Amniotic stem cell (primary cell): Measurements from ENCODE around the gene GARIN6.
A peak's percentile ranks its signal among the peaks of the same experiment; 100 is the strongest.
"Not testable (repeated sequence)": the region's sequence is repeated elsewhere in the genome, so short reads cannot be mapped to it uniquely, and the experiment has no call there.

Experiments used
- DNase-seq: peaks from one replicate; lab custom pipeline; 2025; lab: John Stamatoyannopoulos, UW

Gene GARIN6

DNA sequence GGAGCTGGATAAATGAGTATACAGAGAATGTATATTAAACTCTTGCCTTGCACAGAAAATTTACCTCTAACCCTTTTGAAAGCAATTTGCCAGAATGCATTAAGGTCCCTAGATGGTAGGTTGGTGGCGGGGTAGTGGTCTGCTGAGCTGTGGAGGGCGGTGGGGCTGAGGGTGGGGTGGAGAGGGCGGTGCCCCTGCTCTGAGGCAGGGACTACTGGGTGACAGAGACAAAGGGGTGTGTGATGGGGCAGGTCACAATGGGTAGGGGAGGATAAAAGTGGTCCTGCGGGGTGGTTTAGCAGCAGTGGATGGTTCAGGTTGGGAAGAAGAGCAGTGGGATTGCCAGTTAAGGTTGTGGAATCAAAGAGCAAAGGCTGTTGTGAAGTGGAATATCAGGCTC is at the start of gene GARIN6:
TSS of gene GARIN6 (plus strand) at position 301 of the 400 bp plus-strand sequence. CDS start 422 bp downstream, outside the sequence.
- DNase-seq: no peak

DNA sequence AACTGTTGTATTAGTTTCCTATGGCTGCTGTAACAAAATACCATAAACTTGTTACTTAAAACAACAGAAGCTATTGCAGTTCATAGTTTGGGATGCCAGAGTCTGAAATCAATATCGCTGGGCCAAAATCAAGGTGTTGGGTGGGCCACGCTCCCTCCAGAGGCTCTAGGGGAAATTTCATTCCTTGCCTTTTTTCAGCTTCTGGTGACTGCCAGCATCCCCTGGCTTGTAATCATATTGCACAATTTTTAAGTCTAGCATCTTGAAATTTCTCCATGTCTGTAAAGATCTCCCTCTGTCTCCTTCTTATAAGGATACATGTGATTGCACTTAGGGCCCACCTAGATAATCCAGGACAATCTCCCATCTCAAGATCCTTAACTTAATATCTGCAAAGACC is 48.8 kb upstream of the GARIN6 start:
- no peak for DNase-seq

DNA sequence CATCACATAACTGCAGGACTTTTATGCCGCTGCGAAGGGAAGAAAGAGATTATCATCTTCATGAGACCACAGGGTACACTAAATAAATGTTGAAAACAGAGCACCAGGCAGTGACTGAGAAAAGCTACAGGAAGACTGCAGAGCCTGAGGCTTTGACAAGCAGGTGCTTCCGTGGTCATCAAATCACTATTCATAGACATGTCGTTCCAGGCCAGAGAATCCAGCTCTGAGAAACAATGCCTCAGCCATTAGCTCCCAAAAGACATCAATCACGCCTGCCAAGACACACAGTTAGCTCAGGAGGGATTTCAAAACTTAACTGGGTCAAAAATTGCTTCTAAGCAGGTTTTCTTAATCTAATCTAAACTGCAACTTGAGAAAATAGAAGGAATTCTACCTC is 47.2 kb upstream of the GARIN6 start:
- no peak for DNase-seq

DNA sequence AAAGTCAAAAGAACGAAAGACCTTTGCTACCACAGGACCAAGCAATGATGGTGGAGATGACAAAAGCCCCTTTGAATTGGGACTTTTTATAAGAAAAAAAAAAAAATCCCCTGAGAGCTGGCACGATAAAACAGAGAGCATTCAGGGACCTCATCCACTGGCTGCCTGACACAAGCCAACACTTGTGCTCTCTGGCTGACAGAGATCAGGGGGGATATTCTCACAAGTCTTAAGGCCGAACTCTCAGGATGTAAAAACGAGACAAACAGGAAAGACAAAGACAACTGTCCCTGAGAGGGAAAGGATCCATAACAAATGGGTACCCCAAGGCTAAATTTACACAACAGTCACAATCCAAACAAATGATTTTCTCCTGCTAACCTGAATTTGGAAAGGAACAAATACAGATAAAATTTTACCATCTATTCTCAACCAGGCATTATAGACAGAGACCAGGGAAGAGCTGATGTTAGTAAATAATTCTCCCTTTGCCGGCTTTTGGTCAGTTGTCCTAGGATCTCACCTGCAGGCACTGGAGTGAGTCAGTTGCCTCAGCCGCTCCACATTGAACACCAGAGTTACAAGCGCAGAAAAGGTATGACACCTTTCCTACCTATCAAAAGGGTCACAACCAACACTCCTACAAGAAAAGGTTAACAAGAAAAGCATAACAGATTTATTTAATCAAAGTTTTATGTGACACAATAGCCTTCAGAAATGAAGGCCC is 37.9 kb upstream of the GARIN6 start:
- DNase-seq: no peak

DNA sequence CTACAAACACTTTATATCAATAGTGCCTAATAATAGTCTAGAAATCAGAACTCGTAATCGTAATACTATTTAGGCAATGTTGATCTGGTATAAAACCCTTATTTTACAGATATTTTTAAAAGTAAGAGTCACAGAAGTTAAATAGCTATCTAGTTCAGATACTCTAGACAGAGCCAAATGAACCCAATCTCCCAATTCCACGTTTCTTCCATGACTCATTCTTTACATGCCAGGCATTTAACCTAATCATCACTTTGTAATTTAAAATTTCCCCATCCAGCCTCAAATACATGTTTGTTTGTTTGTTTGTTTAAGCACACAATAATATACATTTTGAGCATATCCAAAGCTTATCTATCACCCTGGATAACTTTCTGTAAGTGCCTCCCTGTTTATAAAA is 36.4 kb upstream of the GARIN6 start:
- DNase-seq: peak; percentile 31

DNA sequence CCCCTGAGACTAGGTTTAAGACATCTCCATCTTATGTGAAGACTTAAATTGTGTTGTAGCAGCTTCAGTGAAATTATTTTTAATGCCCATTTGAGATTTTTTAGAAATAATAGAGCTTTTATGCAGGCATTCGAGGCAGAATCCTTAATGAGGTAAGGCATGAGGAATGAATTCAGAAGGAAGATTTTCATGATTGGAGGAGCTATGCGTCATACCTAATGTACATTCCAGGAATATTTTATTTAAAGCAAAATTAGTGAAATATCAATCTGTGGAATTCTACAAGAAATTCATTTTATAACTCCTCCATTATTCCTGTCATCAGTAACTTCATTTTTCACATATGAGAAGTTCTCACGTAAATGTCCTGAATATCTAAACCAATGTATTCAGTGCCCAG is 36.0 kb upstream of the GARIN6 start:
- DNase-seq: no peak

DNA sequence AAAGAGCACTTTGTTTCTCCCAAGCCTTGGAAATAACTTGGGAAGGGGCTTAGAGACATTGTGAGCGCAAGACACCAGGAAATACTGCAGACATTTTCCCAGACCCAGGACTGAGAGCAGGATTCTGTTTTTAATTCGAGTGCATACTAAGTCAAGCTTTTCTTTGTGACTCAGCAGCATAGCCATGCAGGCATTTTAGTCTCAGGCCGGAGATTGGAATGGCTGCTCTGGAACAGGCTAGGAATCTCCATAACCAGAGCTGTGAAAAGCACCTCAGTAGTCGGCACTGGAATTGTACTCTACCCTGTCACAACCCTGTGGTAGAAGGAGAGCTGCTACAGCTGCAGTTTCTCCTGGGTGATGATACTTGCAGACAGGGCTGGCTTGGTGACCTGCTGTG is 28.9 kb upstream of the GARIN6 start:
- no peak for DNase-seq

DNA sequence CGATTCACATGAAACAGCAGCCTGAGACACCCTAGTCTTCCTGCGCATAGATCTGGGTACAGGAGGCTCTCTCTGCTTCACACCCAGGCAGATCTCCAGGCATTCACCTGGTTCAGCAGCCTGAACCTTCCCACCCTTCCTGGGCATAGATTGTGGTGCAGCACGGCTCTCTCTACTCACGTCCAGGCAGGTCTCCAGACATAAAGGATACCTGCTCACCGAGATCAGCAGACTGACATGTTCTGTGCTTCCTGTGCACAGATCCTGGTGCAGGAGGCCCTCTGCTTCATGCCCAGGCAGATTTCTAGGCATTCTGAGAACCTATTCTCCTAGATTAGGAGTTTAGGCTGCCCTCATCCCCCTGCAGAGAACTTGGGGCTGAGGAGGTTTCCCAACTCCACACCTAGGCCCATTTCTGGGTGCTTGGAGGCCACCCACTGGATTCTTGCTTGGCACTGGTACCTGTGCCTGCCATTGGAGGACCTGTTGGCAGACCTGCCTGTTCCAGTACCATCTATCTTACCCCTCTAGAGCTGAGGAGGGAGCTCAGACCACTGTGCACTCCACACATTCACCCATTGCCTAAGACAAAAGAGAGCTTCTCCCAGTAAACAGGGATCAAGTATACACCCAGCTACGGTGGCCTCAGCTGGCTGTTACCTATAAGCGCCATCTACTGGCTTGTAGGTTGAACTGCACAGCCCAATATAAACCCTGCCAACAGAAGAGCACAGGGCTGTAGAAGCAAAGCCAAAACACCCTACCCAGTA is 28.0 kb upstream of the GARIN6 start:
- no peak for DNase-seq

DNA sequence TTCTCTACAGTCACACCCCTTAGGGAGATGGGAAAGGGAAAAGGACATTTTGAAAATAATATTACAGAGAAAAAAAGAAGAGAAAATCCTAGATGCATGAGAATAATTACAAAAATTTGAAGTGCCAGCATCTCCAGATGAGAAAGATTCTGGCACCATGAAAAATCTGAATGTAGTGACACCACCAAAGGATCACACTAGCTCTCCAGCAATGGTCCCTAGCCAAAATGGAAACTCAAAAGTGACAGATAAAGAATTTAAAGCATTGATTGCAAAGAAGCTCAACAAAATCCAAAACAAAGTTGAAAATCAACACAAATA is 27.4 kb upstream of the GARIN6 start:
- no peak for DNase-seq

DNA sequence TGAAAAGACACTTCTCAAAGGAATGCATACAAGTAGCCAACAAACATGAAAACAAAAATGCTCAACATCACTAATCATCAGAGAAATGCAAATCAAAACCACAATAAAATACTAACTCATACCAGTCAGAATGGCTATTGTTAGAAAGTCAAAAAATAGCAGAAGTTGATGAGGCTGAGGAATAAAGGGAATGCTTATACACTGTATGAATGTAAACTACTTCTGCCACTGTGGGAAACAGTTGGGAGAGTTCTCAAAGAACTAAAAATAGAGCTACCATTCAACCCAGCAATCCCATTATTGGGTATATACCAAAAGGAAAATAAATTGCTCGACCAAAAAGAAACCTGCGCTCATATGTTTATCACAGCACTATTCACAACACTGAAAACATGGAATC is 23.0 kb upstream of the GARIN6 start:
- not testable (repeated sequence) for DNase-seq

DNA sequence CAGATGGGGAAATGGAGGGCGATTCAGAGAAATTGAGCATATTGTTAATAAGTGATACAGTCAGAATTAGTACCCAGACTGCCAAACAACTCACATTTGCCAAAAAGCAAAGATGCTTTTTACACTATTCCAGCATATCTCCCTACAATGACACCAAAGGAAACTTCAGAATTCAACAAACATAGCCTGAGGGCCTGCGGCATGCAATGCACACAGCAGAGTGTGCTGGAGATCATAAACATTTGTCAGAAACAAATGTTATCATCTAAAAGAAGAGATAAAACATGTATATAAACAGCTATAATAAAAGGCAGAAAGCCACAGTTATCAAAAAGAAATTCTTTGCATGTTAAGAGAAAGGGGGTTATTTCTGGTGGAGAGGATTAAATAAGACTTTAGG is 20.1 kb upstream of the GARIN6 start:
- no peak for DNase-seq

DNA sequence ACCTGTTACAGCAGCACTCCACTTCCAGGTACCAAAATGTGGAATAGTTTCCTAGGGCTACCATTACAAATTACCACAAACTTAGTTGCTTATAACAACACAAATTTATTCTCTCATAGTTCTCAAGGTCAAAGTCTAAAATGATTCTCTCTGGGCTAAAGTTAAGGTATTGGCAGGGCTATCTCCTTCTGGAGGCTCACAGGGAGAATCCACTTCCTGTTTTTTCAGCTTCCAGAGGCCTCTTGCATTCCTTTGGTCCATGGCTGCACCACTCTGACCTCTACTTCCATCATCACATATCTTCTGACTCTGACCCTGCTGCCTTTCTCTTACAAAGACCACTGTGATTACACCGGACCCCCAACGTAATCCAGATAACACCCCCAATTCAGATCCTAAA is 2.9 kb upstream of the GARIN6 start:
- DNase-seq: no peak

DNA sequence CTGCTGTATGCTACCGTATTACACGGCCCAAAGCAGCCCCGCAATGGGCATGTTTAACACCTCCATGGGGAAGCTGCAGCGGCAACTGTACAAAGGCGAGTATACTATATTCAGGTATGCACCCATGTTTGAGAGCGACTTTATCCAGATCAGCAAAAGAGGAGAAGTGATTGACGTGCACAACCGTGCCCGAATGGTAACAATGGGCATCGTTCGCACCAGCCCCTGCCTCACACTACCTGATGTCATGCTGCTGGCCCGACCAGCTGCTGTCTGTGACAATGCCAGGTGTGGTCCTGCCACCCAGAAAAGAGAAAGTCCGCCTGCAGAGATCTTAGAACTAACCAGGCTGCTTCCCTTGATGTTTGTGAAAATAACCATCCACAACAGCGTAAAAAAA is 630 bp downstream of the GARIN6 start:
- DNase-seq: no peak

DNA sequence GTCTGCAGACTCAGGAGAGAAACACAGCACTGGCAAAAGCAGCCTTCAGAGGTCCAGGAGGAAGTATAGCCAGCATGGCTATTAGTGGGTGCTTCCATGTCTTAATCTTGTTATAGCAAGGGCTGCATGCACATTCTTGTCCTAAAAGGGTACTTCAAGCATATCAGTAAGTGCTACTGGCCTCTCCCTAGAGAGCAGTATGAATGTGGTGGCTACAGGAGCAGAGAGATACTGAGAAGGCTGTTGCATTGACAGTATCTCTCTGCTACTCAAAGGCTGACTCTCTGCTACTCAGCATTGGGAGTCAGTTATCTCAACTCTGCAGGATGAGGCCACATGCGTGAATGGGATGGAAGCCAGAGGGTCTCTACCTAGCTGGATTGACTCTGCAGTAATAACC is 2.0 kb downstream of the GARIN6 start:
- DNase-seq: no peak

DNA sequence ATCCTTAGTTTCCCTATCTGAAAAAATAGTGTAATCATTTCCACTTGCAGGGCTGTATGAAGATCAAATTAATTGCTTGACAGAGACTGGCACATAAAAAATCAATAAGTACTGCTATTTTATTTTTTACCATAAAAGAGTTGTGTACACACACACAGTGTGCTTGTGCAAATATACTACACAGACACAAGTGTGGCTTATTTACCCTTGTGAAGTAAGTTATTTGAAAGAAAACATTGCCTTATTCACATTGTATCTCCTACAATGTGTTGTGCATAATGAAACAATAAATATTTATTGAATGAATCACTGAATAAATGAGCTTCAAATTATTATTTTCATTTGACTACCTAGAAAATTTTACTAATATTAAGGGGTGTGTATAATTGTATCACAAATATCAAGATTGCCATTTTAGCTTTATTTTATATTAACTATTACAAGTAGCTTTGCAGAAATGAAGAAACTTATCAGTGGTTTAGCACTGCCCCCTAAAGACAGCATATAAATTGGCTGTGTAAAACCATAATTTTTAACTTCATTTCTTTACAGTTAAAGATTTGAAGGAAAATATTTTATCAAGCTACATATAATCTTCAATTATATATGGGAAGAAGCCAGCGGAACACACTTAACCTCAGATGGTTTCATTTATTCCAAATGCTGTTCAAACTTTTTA is 11.3 kb downstream of the GARIN6 start:
- DNase-seq: no peak

DNA sequence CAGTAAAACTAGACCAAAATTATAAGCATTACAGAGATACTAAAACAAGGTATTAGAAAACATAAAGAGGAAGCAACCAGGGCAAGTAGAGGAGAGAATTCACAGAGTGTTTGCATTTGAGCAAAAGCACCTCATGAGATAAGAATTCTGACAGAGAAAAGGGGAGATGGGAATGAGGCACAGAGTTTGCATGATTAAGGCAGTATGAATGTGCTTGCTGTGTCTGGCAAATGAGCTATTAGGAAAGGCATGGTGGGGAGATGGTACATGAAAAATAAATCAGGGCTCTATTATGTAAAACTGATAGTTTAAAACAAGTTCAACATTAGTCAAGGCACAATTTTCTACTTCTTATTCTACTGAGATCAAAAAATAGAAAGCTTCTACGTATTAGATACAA is 23.1 kb downstream of the GARIN6 start:
- DNase-seq: peak; percentile 17

DNA sequence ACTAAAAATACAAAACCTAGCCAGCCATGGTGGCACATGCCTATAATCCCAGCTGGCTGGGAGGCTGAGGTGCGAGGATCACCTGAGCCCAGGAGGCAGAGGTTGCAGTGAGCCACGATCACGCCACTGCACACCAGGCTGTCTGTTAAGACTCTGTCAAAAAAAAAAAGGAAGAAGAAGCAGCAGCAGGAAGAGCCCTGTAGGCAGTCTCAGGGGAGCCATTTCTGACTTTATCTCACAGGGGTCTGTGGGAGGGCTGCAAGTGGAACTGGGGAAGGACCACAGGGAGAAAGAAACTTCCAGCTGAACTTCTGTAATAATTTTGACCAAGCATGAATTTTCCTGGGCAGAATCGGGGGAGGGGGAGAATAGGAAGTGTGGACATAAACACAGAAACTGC is 32.7 kb downstream of the GARIN6 start:
- DNase-seq: no peak

DNA sequence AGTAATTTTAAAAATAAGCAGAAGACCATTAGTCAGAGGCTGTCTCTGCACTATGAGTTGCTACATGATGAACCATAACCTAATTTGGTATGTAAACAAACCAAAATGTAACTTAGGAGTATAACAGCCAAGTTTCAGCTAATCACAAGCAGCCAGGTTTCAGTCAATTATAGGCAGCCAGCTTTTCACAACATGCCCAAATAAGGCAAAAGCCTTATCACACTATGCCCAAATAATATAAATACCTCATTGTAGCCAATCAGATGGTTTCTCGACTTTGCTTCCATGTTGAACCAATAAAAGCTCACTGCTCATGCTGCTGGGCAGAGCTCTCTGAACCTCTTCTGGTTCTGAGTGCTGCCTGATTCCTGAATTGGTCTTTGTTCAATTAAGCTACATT is 38.6 kb downstream of the GARIN6 start:
- DNase-seq: no peak

DNA sequence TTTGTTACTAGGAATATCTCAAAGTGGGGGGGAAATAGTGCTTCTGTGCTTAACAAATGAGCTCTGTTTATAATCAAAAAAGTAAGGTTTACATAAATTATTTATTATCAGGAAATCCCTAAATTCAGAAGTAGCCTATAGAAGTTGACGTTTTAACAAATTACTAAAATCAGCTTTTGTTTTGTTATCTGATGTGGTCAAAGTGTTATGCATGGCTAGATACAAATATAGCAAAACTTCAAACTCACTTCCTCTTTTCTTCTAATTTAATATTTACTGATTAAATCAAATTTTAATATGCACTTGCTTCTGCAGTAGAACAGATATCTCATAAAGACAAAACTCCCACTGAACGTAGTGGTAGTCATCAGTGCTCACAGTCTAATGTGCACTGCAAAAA is 47.5 kb downstream of the GARIN6 start:
- no peak for DNase-seq
